Fibroblast of upper back skin (primary cell): ENCODE measurements around the gene MAP3K10.

Experiments
- DNase-seq: peaks from one replicate; pipeline ENCODE4 v3.0.0-alpha.2; 2013

Gene MAP3K10

GRCh38 chr19:40251991-40252390 is 60.8 kb downstream of the MAP3K10 start:
- DNase-seq, result no peak

- no peak for DNase-seq
Observed at GRCh38 chr19:40252395-40252794, 61.2 kb downstream of the MAP3K10 start.

DNA sequence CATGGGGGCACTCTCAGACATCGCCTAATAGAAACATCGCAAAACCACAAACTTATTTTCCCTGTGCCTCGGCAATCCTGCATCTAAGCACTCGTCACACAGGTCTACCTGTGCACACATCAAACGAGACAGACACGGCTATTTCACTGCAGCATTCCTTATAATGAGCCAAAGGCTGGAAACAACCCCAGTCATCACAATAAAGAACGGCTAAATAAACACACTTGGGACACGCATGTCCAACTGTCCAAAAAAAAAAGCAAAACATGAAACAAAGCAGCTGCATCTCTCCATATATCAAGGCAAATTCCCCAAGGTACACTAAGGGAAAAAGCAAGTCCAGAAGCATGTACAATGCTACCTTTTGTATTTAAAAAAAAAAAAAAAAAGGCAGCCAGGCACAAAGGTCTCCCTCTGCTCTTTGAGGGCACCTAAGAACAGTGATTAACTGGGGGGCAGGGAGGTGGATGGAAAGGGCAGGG is 62.4 kb downstream of the MAP3K10 start:
- no peak for DNase-seq

- no peak for DNase-seq
Observed at GRCh38 chr19:40254714-40255418, 63.6 kb downstream of the MAP3K10 start.

DNA sequence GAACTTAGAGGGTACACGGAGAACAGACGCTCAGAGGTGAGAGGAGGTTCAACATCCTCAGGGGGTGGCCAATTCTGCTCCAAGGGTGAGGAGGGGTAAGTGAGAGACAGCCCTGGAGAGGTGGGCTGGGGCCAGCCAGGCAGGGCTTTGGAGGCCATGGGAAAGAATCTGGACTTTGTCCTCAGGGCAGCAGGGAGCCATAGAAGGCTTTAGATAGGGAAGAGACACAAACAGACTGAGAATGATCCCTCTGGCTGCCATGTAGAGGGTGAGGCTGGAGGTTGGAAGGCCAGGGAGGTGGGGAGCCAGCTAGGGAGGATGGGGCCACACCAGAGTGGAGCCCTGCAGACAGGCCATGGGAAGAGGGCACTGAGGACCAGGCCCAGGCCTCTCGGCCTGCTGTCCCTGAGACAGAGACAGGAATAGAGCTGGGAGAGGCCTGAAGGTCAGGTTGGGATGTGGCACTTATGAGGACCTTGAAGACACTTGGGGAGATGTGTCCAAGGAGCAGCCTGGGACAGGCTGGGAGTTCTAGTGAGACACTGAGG is 64.5 kb downstream of the MAP3K10 start:
- no peak for DNase-seq

DNA sequence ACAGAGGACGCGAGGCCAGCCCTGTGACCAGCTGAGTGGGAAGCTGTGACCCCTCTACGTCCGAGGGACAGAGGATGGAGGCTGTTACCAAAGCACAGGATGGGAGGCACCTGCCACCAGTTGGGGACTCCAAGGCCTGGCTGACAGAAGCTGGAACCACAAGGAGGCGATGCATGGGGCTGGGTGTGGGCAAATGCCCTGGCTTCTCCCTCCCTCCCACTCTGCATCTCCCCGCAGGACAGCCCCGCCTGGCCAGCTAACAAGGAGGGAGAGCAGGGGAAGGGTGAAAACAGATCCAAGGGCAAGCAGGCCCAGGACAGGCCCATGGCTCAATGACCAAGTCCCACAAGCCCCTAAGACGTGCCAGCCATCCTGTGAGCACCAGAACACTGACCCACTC is 65.3 kb downstream of the MAP3K10 start:
- DNase-seq, result no peak

GRCh38 chr19:40257096-40257517 is 65.9 kb downstream of the MAP3K10 start:
- DNase-seq, result no peak

- DNase-seq, result no peak
Observed at GRCh38 chr19:40261631-40262030, 70.4 kb downstream of the MAP3K10 start.

DNA sequence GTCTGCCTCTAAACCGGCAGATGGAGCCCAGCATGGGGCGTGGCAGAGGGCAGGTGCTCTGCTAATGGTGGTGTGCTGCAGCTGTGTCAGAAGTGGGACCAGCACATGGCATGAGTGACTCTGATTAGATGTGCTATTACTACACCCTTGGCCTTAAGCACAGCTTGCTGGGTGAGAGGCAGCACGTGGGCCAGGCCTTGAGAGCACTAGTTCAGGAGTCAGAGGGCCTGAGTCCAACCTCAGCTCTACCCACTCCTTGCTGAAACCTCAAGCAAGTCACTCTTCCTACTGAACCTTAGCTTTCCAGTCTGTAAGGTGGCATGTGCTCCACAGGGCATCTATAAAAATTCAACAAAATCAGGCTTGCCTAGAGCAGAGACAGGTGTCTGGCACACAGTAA is 71.2 kb downstream of the MAP3K10 start:
- DNase-seq, result no peak

DNA sequence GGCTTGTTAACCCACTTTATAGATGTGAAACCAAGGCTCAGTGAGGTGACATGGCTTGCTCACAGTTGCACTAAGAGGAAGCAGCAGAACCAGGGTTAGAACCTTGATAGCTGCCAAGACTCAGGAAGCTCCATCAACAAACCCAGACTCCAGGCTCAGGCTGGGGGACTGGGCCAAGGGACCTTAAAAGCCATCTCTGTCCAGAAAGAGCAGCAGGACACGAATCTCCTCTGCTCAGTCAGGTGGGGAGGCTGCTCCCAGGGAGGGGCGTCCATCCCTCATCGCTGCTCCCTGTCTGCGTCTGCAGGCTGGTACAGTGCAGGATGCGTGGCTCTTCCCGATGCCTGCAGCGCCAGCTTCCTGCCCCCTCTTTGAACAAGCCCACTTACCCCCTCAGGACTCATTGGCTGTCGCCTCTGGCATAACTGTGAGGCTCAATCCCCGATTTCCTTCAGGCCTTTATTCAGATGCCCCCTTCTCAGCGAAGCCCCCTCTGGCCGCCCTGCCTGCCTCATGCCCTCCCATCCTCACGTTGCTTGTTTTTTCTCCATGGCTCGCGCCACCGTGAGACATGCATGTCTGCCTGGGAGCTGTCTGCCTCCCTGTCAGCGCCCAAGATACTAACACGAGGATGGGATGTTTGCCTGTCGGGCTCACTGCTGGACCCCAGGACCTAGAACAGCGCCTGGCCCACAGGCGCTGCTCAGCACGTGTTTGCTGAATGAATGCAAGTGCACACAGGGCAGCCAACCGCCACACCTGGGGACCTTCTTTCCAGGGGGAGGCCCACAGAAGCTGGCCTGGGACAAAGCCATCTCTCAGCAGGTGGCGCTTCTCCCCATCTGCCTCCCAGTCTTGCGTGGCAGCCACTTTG is 72.5 kb downstream of the MAP3K10 start:
- DNase-seq, result no peak

DNA sequence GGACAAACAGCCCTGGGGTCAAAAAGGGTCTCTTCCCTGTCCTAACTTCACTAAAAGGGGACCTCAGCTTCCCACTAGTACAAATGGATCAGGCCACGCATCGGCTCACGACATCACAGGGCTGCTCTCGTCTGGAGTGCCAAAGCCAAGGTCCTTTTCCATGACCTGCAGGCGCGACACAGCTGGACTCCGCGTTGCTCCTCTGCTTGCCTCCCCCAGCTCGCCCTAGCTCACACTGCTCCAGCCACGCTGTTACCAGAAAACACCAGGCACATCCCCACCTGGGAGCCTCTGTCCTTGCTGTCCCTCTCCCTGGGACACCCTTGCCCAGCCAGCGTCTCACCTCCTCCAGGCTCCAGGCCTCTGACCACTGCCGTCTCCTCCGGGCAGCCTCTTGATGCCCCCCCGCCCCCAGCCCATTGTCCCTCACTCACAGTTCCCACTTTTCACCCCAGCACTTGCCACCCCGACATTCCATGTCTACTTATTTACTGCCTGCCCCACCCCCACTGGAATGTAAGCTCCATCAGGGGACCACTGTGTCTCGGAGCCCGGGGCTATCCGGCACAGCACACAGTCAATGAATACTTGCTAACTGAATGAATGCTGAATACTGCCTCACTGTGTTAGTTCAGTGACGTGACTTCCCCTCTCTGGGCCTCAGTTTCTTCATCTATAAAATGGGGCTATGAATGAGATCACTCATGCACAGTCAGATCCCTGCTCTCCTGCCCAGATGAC is 73.3 kb downstream of the MAP3K10 start:
- DNase-seq, result no peak
